AG09319 (cell line): ENCODE results near the gene C1GALT1.

Source experiments
- DNase-seq: peaks from one replicate; pipeline ENCODE4 v3.0.0-alpha.2; 2010; ENCODE audit warnings: low read depth; ENCODE audit errors: extremely low read depth
- TF ChIP-seq, protein P1 (sequence below): IDR thresholded peaks from 2 replicates; pipeline ENCODE4 v1.5.1; 2011; ENCODE audit warnings: low read depth, mild to moderate bottlenecking, inconsistent platforms, low read length, moderate library complexity

The C1GALT1 gene

DNA sequence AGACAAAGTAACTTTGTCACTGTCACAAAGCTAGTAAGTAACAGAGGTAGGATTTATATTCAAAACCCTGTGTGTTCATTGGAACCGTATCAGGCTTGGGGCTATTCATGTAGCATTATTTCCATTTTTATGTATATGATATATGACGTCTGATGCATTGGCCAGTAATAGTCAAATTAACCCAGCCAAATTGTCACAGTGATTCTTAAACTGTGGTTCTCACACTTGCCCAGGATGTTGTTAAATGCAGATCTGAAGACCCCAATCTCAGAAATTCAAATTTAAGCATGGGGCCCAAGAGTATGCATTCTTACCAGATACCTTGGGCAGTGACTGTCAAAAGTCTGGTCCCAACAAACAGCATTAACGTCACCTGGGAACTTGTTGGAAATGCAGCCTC lies 63.9 kb downstream of the C1GALT1 start:
- DNase-seq = no peak

DNA sequence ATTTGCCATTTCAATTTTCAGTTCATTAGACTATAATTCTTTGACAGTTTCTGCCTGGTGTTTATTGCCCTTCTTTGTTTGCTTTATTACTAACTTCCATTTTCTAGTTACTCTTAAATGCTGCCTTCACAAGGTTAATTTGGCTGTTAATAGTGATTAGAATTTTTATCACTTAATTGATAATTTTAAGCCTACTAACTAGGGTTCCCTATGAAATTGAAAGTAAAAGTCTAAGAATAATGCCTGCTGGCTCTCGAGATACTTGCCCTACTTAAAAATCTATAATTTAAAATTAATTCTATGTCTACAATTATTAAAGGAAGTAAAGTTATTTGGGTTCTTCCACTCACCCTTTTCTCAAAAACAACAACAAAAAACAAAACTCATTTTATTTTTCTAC lies 65.3 kb downstream of the C1GALT1 start:
- TF ChIP-seq, protein P1, sequence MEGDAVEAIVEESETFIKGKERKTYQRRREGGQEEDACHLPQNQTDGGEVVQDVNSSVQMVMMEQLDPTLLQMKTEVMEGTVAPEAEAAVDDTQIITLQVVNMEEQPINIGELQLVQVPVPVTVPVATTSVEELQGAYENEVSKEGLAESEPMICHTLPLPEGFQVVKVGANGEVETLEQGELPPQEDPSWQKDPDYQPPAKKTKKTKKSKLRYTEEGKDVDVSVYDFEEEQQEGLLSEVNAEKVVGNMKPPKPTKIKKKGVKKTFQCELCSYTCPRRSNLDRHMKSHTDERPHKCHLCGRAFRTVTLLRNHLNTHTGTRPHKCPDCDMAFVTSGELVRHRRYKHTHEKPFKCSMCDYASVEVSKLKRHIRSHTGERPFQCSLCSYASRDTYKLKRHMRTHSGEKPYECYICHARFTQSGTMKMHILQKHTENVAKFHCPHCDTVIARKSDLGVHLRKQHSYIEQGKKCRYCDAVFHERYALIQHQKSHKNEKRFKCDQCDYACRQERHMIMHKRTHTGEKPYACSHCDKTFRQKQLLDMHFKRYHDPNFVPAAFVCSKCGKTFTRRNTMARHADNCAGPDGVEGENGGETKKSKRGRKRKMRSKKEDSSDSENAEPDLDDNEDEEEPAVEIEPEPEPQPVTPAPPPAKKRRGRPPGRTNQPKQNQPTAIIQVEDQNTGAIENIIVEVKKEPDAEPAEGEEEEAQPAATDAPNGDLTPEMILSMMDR = no peak
- no peak for DNase-seq

More for the DNA sequence above, 63.9 kb downstream of the C1GALT1 start:
- TF ChIP-seq, protein P1 = no peak

DNA sequence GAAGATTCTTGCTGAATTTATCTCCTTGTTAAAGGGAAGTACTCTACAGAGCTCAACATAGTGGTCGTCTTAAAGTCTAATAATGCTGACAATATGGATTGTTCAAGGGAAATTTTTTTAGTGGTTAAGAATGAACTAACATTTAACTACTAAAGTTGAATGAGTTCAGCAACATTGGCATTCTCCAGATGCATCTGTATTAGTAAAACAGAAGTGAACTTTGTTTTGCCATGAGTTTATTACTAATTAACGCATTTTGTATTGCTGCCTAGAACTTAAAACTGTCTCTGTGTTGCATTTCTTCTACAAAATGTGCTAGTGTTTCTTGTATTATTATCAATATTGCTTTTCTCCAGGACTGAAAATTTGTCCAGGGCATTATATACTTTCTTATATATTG lies 67.5 kb downstream of the C1GALT1 start:
- TF ChIP-seq, protein P1 = no peak

DNA sequence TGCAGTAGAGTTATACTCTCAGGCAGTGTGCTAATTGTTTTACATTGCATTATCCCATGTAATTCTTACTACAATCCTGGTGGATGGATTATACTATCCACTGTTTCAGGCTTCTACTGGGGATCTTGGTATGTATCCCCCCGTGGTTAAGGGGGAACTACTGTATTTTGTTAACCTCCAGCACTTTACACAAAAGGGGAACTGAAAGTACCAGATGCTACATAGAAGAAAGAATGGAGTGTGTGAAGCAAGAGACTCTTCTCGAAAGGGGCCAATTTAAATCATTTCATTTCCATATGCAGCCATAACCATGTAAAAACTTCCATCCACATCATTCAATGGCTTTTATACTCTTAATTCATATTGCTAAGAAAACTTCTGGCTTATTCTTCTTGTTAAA lies 69.4 kb downstream of the C1GALT1 start:
- TF ChIP-seq, protein P1 = no peak
- DNase-seq = no peak

More for the DNA sequence above, 67.5 kb downstream of the C1GALT1 start:
- DNase-seq = no peak

DNA sequence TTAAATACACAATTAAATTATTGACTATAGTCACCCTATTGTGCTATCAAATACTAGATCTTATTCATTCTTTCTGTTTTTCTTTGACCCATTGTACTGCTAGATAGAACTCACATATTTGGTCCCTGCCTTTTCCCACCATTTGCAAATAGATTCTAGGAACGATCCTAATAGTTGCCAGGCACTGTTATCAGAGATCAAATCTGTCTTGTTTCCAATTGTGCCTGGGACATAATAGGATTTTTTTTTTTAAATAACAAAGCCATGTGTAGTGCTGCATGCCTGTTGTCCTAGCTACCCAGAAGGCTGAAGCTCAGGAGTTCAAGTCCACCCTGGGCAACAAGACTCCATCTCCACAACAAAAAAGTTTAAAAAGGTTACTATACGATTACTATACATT lies 72.0 kb downstream of the C1GALT1 start:
- TF ChIP-seq, protein P1 = no peak

DNA sequence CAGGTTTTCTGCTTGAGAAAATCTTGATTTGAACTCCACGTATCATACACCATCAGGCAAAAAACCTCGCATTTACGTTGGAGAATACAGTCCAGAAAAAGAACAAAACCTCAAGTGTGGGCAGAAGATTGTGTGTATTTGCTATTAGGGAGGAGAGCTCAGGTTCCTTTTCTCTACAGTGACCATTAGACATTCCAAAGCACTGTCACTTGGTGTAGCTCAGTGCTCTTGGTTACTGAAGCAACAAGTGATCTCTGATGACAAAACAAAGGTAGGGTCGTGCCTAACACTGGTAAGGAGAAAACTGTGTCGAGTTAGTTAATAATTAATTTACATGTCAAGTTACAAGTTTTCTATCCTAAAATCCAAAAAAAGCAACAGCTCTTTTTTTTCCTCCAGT lies 72.6 kb downstream of the C1GALT1 start:
- no peak for DNase-seq

More for the DNA sequence above, 72.0 kb downstream of the C1GALT1 start:
- no peak for DNase-seq

DNA sequence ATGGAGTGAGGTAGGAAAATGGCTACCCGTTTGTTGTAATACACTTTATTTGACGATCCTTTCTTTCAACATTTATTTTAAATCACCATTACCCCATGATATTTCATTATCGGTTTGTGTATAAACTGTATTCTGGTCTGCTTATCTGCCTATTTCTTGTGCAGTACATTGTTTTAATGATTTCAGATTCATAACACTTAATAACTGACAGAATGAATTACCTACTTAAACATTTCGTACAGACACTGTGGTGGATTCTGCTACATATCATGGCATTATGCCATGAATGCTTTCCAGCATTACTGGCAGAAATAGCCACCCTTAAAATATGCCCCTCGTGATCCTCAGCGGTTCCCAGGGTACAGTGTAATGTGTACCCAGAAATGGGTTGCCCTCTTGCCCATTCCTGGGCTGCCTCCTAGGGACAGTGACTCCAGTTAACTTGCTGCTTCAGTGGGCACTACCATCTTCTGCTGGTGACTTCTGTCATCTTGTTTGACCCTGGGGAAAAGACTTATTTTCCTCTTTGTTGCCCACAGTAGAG lies 74.5 kb downstream of the C1GALT1 start:
- DNase-seq = no peak

More for the DNA sequence above, 72.6 kb downstream of the C1GALT1 start:
- TF ChIP-seq, protein P1 = no peak

More for the DNA sequence above, 74.5 kb downstream of the C1GALT1 start:
- TF ChIP-seq, protein P1 = no peak
